Measurements from ENCODE around the gene DMWD.

The DMWD gene

GRCh38 chr19:45792470-45793177 lies at the start of gene DMWD:
Gene DMWD (minus strand): TSS chr19:45792845. CDS start chr19:45792756, 89 bp downstream.
- peak; percentile 98 for DNase-seq

GRCh38 chr19:45842198-45842597 lies 49.6 kb upstream of the DMWD start:
- DNase-seq = no peak

GRCh38 chr19:45834970-45835369 lies 42.3 kb upstream of the DMWD start:
- no peak for DNase-seq

- DNase-seq = no peak
These were observed 36.3 kb upstream of the DMWD start for GRCh38 chr19:45828945-45829344.

- DNase-seq = no peak
These were observed 35.9 kb upstream of the DMWD start for GRCh38 chr19:45828523-45828922.

GRCh38 chr19:45827459-45828093 lies 34.9 kb upstream of the DMWD start:
- no peak for DNase-seq

- DNase-seq = no peak
These were observed 34.3 kb upstream of the DMWD start for GRCh38 chr19:45826934-45827333.

GRCh38 chr19:45825917-45826893 lies 33.6 kb upstream of the DMWD start:
- DNase-seq = no peak

GRCh38 chr19:45825263-45825605 lies 32.6 kb upstream of the DMWD start:
- no peak for DNase-seq

GRCh38 chr19:45824531-45825262 lies 32.1 kb upstream of the DMWD start:
- no peak for DNase-seq

- no peak for DNase-seq
These were observed 31.4 kb upstream of the DMWD start for GRCh38 chr19:45824041-45824471.

GRCh38 chr19:45823182-45823581 lies 30.5 kb upstream of the DMWD start:
- no peak for DNase-seq

GRCh38 chr19:45822716-45823115 lies 30.1 kb upstream of the DMWD start:
- no peak for DNase-seq

GRCh38 chr19:45821570-45821969 lies 28.9 kb upstream of the DMWD start:
- no peak for DNase-seq

- no peak for DNase-seq
These were observed 28.5 kb upstream of the DMWD start for GRCh38 chr19:45821103-45821521.

GRCh38 chr19:45820413-45821102 lies 27.9 kb upstream of the DMWD start:
- DNase-seq = no peak

- DNase-seq = no peak
These were observed 27.1 kb upstream of the DMWD start for GRCh38 chr19:45819769-45820168.

GRCh38 chr19:45817725-45818301 lies 25.2 kb upstream of the DMWD start:
- DNase-seq = no peak

GRCh38 chr19:45817010-45817724 lies 24.5 kb upstream of the DMWD start:
- DNase-seq = peak; percentile 67

- DNase-seq = no peak
These were observed 23.8 kb upstream of the DMWD start for GRCh38 chr19:45816236-45817009.
